HepG2 (cell line): ENCODE results near the gene DPEP2NB. TPM values are rescaled to one million over a fixed set of nuclear protein-coding genes. Genes with fewer than 3 reads are reported as not detected.
A peak's percentile ranks its signal among the peaks of the same experiment; 100 is the strongest.

Source experiments
- ATF3 ChIP-seq: sonication (generic); formaldehyde crosslinking; IDR thresholded peaks from 2 replicates; pipeline ENCODE4 v1.4.0; 2020; ENCODE audit warnings: missing genetic modification reagents
- DR1 ChIP-seq: sonication (generic); formaldehyde crosslinking; IDR thresholded peaks from 2 replicates; pipeline ENCODE4 v1.8.0; 2021; ENCODE audit warnings: mild to moderate bottlenecking, missing genetic modification reagents, inconsistent platforms
- EED ChIP-seq: sonication (generic); formaldehyde crosslinking; IDR thresholded peaks from 2 replicates; pipeline ENCODE4 v1.5.0; 2020; ENCODE audit warnings: mild to moderate bottlenecking, missing genetic modification reagents
- KAT8 ChIP-seq: IDR thresholded peaks from 2 replicates; pipeline ENCODE4 v1.6.1; 2016; ENCODE audit warnings: missing genetic modification reagents, missing compliant biosample characterization
- KLF12 ChIP-seq: sonication (generic); formaldehyde crosslinking; IDR thresholded peaks from 2 replicates; pipeline ENCODE4 v1.4.0; 2020; ENCODE audit warnings: missing genetic modification reagents, borderline replicate concordance
- NFKB2 ChIP-seq: sonication (generic); formaldehyde crosslinking; IDR thresholded peaks from 2 replicates; pipeline ENCODE4 v1.4.0; 2020; ENCODE audit warnings: missing genetic modification reagents, borderline replicate concordance
- RCOR2 ChIP-seq: IDR thresholded peaks from 2 replicates; pipeline ENCODE4 v1.6.1; 2016; ENCODE audit warnings: missing biosample characterization, missing genetic modification reagents
- SALL1 ChIP-seq: sonication (generic); formaldehyde crosslinking; IDR thresholded peaks from 2 replicates; pipeline ENCODE4 v1.8.0; 2022; ENCODE audit warnings: mild to moderate bottlenecking, missing genetic modification reagents
- TBX3 ChIP-seq: fragments of 450-650 bp; IDR thresholded peaks from 2 replicates; pipeline ENCODE4 v1.6.1; 2017; ENCODE audit warnings: antibody characterized with exemption, mild to moderate bottlenecking, inconsistent platforms, borderline replicate concordance
- ZHX2 ChIP-seq, 2 experiments: sonication (generic) in 1 of 2; formaldehyde crosslinking in 1 of 2; IDR thresholded peaks; 2 replicates each; pipeline versions ENCODE4 v1.6.1 to v1.9.0; 2014 to 2022; ENCODE audit warnings: antibody characterized with exemption in 1 of 2, borderline replicate concordance in 1 of 2, inconsistent platforms in 1 of 2, low read depth in 1 of 2, missing genetic modification reagents in 1 of 2
- ZNF280B ChIP-seq: sonication (generic); formaldehyde crosslinking; IDR thresholded peaks from 2 replicates; pipeline ENCODE4 v1.5.0; 2020; ENCODE audit warnings: missing genetic modification reagents, mild to moderate bottlenecking, borderline replicate concordance
- ZNF280D ChIP-seq: sonication (generic); formaldehyde crosslinking; IDR thresholded peaks from 2 replicates; pipeline ENCODE4 v1.5.1; 2020; ENCODE audit warnings: mild to moderate bottlenecking, missing genetic modification reagents
- ZNF292 ChIP-seq: sonication (generic); formaldehyde crosslinking; IDR thresholded peaks from 2 replicates; pipeline ENCODE4 v1.8.1; 2022; ENCODE audit warnings: mild to moderate bottlenecking, low read depth, missing genetic modification reagents, borderline replicate concordance
- ZNF335 ChIP-seq: sonication (generic); formaldehyde crosslinking; IDR thresholded peaks from 2 replicates; pipeline ENCODE4 v1.4.0; 2020; ENCODE audit warnings: missing genetic modification reagents
- ZNF629 ChIP-seq: sonication (generic); formaldehyde crosslinking; conservative IDR thresholded peaks from 2 replicates; pipeline ENCODE4 v1.5.0; 2020; ENCODE audit warnings: missing genetic modification reagents
- polyA plus RNA-seq, 8 experiments: library from polyadenylated mRNA; depleted of rRNA in 3 of 8; stranded (reverse) in 7 of 8; unstranded in 1 of 8; fragments of >200 nt; fragmentation: Illumina TruSeq in 4 of 8; extraction: Trizol in 4 of 8; gene quantifications; 2 replicates each; pipeline versions ENCODE4 v1.2.1 to v1.2.3, GENCODE V29; 2011 to 2016; ENCODE audit warnings: low read depth in 4 of 8, missing spikeins in 1 of 8, mixed read lengths in 1 of 8; ENCODE audit not compliant: insufficient read depth in 1 of 8
- total RNA-seq, 5 experiments: library from RNA; depleted of rRNA; stranded (reverse); fragments of >200 nt; fragmentation: Illumina TruSeq; extraction: Trizol; gene quantifications; 2 replicates each; pipeline ENCODE4 v1.2.3, GENCODE V29; 2016; ENCODE audit warnings: low read depth in 1 of 5
- TF ChIP-seq, protein P1 (sequence below): IDR thresholded peaks from 2 replicates; pipeline ENCODE4 v1.6.1; 2016
- TF ChIP-seq, protein P2 (sequence below): sonication (generic); formaldehyde crosslinking; IDR thresholded peaks from 2 replicates; pipeline ENCODE4 v1.4.0; 2020; ENCODE audit warnings: missing genetic modification reagents

The DPEP2NB gene
- total and polyA plus RNA-seq, 2 of the 13 experiments (the other 11 are each of a cell fraction or from before 2014, with no cell fraction given), result not detected

DNA sequence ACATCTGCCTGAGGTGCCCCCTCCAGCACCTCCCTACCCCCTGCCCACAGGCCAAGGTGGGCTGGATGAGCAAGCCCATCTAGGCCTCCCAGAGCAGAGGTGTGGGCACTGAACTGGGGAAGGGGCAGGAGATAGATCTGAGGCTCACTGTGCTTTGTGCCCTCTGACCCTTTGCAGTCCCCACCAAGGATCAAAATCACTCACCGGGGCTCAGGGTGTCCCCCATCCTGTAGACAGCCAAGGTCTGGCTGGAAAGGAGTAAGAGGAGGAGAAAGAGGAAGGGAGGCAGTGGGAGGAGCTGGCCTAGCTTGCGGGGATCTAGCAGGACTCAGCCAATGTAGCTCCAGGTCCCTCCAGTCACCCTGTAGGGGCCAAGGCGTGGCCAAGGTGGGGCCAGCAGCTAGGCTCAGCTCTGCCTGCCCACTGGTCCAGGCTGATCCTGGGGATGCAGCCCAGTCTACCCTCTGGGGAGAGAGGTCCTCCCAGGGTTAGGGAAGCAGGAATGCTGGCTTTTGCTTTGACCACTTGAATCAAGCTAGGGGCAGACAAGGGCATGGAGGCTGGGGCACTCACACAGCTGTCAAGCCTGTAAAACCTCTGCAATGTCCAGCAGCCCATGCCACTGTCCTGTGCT, 49.0 kb downstream of the DPEP2NB start (continued):
- TF ChIP-seq ZHX2 (IDR thresholded peaks at IDR 0.05; ENCODE audit: low read depth) (no peak), ZHX2 (CRISPR knock-in tag; IDR thresholded peaks at IDR 0.05; ENCODE audit: borderline replicate concordance) (no peak), ZNF335 (CRISPR knock-in tag) (peak; percentile 57; the same call in 1 of the 2 replicates), ZNF629 (CRISPR knock-in tag) (no peak), RCOR2 (no peak), ZNF280D (CRISPR knock-in tag) (peak; percentile 18; the same call in 1 of the 2 replicates), TBX3 (no peak), DR1 (0 out of 2 replicates have a peak, but pooled peaks have one; percentile 48), KAT8 (CRISPR knock-in tag) (no peak), EED (CRISPR knock-in tag) (no peak), ZNF280B (CRISPR knock-in tag) (peak; percentile 46), ATF3 (CRISPR knock-in tag) (0 out of 2 replicates have a peak, but pooled peaks have one; percentile 4), SALL1 (no peak), ZNF292 (CRISPR knock-in tag) (0 out of 2 replicates have a peak, but pooled peaks have one; percentile 21), KLF12 (no peak; the same call in 1 of the 2 replicates), NFKB2 (CRISPR knock-in tag) (peak; percentile 44; the same call in 1 of the 2 replicates)
- TF ChIP-seq, protein P1, sequence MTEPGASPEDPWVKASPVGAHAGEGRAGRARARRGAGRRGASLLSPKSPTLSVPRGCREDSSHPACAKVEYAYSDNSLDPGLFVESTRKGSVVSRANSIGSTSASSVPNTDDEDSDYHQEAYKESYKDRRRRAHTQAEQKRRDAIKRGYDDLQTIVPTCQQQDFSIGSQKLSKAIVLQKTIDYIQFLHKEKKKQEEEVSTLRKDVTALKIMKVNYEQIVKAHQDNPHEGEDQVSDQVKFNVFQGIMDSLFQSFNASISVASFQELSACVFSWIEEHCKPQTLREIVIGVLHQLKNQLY, result no peak
- TF ChIP-seq, protein P2, sequence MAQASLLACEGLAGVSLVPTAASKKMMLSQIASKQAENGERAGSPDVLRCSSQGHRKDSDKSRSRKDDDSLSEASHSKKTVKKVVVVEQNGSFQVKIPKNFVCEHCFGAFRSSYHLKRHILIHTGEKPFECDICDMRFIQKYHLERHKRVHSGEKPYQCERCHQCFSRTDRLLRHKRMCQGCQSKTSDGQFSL (CRISPR knock-in tag), result no peak
